GM23248 (cell line): Measurements from ENCODE around the gene SDCCAG8.

Source experiments
- EZH2 ChIP-seq: fragments of 200-600 bp; sonication (generic); IDR thresholded peaks from 2 replicates; pipeline ENCODE4 v1.6.1; 2018; ENCODE audit warnings: antibody characterized with exemption, mild to moderate bottlenecking; ENCODE audit not compliant: insufficient read depth, poor library complexity, severe bottlenecking
- EZH2phosphoT487 ChIP-seq: fragments of 200-600 bp; sonication (generic); IDR thresholded peaks from 2 replicates; pipeline ENCODE4 v1.6.1; 2018; ENCODE audit warnings: antibody characterized with exemption, moderate library complexity, mild to moderate bottlenecking, low read depth; ENCODE audit not compliant: insufficient read depth

DNA sequence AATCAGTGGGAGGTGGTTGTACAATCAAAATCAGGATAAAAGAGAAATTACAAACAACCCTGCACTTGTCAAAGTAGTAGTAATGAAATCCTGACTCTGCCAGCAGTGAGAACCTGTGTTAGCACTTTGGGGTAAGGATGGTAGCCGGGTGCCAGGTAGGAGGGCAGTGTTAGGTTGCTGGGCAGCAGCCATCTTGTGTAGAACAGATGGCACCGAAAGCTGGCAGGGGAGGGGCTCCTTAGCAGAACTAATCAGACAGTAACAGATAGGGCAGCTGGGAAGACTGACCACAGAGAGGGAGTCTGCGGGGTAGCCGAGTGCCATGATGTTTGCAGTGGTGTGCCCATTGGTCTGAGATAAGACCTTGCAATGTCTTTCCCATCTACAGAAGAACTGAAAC lies 137.3 kb downstream of the SDCCAG8 start:
- TF ChIP-seq EZH2phosphoT487 (no peak), EZH2 (no peak)
